K562 (cell line): ENCODE measurements around the gene ZNF785. TPM values are rescaled to one million over a fixed set of nuclear protein-coding genes. Genes with fewer than 3 reads are reported as not detected.

Experiments
- AFF1 ChIP-seq, 2 experiments: fragments of 450-650 bp; IDR thresholded peaks; 2 replicates each; pipeline ENCODE4 v1.6.1; 2018; ENCODE audit warnings: mild to moderate bottlenecking in 2 of 2, low read depth in 1 of 2; ENCODE audit not compliant: partially characterized antibody in 2 of 2
- E2F8 ChIP-seq: fragments of 450-650 bp; IDR thresholded peaks from 2 replicates; pipeline ENCODE4 v1.7.1; 2018; ENCODE audit warnings: mild to moderate bottlenecking, low read depth; ENCODE audit not compliant: partially characterized antibody
- FOXO4 ChIP-seq: fragments of 450-650 bp; formaldehyde crosslinking; IDR thresholded peaks from 2 replicates; pipeline ENCODE4 v1.4.0; 2020; ENCODE audit warnings: mild to moderate bottlenecking, moderate library complexity
- FOXP1 ChIP-seq: sonication (generic); formaldehyde crosslinking; IDR thresholded peaks from 2 replicates; pipeline ENCODE4 v1.8.0; 2022; ENCODE audit warnings: mild to moderate bottlenecking, missing genetic modification reagents
- MBD1 ChIP-seq: fragments of 250-450 bp; sonication (Bioruptor Pico); IDR thresholded peaks from 2 replicates; pipeline ENCODE4 v1.8.0; 2022; ENCODE audit warnings: inconsistent platforms
- MEIS2 ChIP-seq: fragments of 450-650 bp; IDR thresholded peaks from 2 replicates; pipeline ENCODE4 v1.6.1; 2014; ENCODE audit warnings: mild to moderate bottlenecking; ENCODE audit not compliant: partially characterized antibody
- NCOA2 ChIP-seq, 2 experiments: fragments of 450-650 bp; IDR thresholded peaks; 2 replicates each; pipeline ENCODE4 v1.6.1; 2018; ENCODE audit warnings: mild to moderate bottlenecking in 2 of 2, moderate library complexity in 1 of 2; ENCODE audit not compliant: partially characterized antibody in 2 of 2
- SREBF2 ChIP-seq: sonication (generic); formaldehyde crosslinking; IDR thresholded peaks from 2 replicates; pipeline ENCODE4 v1.4.0; 2020; ENCODE audit warnings: mild to moderate bottlenecking, missing genetic modification reagents
- TAL1 ChIP-seq: fragments of 450-650 bp; IDR thresholded peaks from 2 replicates; pipeline ENCODE4 v1.6.1; 2016; ENCODE audit warnings: mild to moderate bottlenecking
- ZBTB49 ChIP-seq: sonication (generic); formaldehyde crosslinking; IDR thresholded peaks from 2 replicates; pipeline ENCODE4 v1.8.0; 2022; ENCODE audit warnings: missing genetic modification reagents, mild to moderate bottlenecking, borderline replicate concordance
- ZFX ChIP-seq: sonication (generic); formaldehyde crosslinking; IDR thresholded peaks from 2 replicates; pipeline ENCODE4 v1.8.0; 2022; ENCODE audit warnings: mild to moderate bottlenecking, missing genetic modification reagents, moderate library complexity
- ZNF133 ChIP-seq: fragments of 250-450 bp; sonication (Bioruptor Pico); IDR thresholded peaks from 2 replicates; pipeline ENCODE4 v1.4.0; 2020; ENCODE audit warnings: mild to moderate bottlenecking
- ZNF764 ChIP-seq: fragments of 250-450 bp; sonication (Bioruptor Pico); IDR thresholded peaks from 2 replicates; pipeline ENCODE4 v1.4.0; 2020; ENCODE audit warnings: low read depth, mild to moderate bottlenecking, moderate library complexity
- polyA plus RNA-seq, 8 experiments: library from polyadenylated mRNA; depleted of rRNA in 4 of 8; stranded (reverse) in 5 of 8; unstranded in 3 of 8; fragments of >200 nt; fragmentation: Nextera tagmentation in 2 of 8; fragmentation: Illumina TruSeq in 1 of 8; extraction: Ambion mirVana in 2 of 8; extraction: Trizol in 1 of 8; gene quantifications; 2 replicates each; pipeline versions ENCODE4 v1.2.1 to v1.2.3, GENCODE V29; 2011 to 2014; ENCODE audit warnings: inconsistent platforms in 1 of 8, missing spikeins in 1 of 8
- total RNA-seq, 7 experiments: library from RNA; depleted of rRNA in 6 of 7; stranded (reverse); fragments of >200 nt in 6 of 7; fragmentation: Illumina TruSeq in 2 of 7; extraction: Trizol in 2 of 7; gene quantifications; 2 replicates each; pipeline versions ENCODE4 v1.2.1 to v1.2.3, GENCODE V29; 2011 to 2021; ENCODE audit warnings: low replicate concordance in 1 of 7

Gene ZNF785
- total and polyA plus RNA-seq, 9 of the 15 experiments (the other 6 are each of a cell fraction or from before 2014, with no cell fraction given), result 0.64 to 11.0 (median 6.4) TPM

GRCh38 chr16:30539000-30539964 lies 46.2 kb downstream of the ZNF785 start (continued):
- TF ChIP-seq ZBTB49 (CRISPR knock-in tag) (no peak), FOXP1 (no peak), SREBF2 (CRISPR knock-in tag) (no peak), NCOA2 (IDR thresholded peaks at IDR 0.05; ENCODE audit: partially characterized antibody in 2 of 2) (no peak), MBD1 (CRISPR knock-in tag) (no peak), MEIS2 (peak; percentile 17), FOXO4 (CRISPR knock-in tag) (no peak), TAL1 (no peak), ZNF133 (CRISPR knock-in tag) (no peak), AFF1 (IDR thresholded peaks at IDR 0.05; ENCODE audit: low read depth in 1 of 2, partially characterized antibody in 2 of 2) (no peak), ZNF764 (CRISPR knock-in tag) (no peak), E2F8 (no peak), ZFX (CRISPR knock-in tag) (peak; percentile 41)
